Activated naive CD4-positive, alpha-beta T cell treated with Interleukin-2 at 50 U/mL for 16 hours (primary cell): ENCODE measurements around the gene SANBR.

Experiments
- DNase-seq: peaks from one replicate; pipeline ENCODE4 v3.0.0-alpha.2; 2020

The SANBR gene

GRCh38 chr2:61090386-61090921 is 24.8 kb downstream of the SANBR start:
- DNase-seq: no peak

GRCh38 chr2:61091485-61091884 is 25.8 kb downstream of the SANBR start:
- no peak for DNase-seq

- DNase-seq: no peak
These were observed 30.8 kb downstream of the SANBR start for GRCh38 chr2:61096438-61096837.

GRCh38 chr2:61100801-61101200 is 35.1 kb downstream of the SANBR start:
- no peak for DNase-seq

GRCh38 chr2:61109291-61109690 is 43.6 kb downstream of the SANBR start:
- no peak for DNase-seq

GRCh38 chr2:61111708-61112107 is 46.0 kb downstream of the SANBR start:
- DNase-seq: no peak

- DNase-seq: no peak
These were observed 48.5 kb downstream of the SANBR start for GRCh38 chr2:61114147-61114546.
